SKM-1 treated with dmso at 0.1 percent for 144 hours (cell line): ENCODE measurements around the gene ACBD3.
A peak's percentile ranks its signal among the peaks of the same experiment; 100 is the strongest.
"Not testable (repeated sequence)": the region's sequence is repeated elsewhere in the genome, so short reads cannot be mapped to it uniquely, and the experiment has no call there.

Source experiments
- DNase-seq: peaks from one replicate; lab custom pipeline; 2025; ENCODE audit not compliant: unreplicated experiment; lab: John Stamatoyannopoulos, UW

Gene ACBD3

DNA sequence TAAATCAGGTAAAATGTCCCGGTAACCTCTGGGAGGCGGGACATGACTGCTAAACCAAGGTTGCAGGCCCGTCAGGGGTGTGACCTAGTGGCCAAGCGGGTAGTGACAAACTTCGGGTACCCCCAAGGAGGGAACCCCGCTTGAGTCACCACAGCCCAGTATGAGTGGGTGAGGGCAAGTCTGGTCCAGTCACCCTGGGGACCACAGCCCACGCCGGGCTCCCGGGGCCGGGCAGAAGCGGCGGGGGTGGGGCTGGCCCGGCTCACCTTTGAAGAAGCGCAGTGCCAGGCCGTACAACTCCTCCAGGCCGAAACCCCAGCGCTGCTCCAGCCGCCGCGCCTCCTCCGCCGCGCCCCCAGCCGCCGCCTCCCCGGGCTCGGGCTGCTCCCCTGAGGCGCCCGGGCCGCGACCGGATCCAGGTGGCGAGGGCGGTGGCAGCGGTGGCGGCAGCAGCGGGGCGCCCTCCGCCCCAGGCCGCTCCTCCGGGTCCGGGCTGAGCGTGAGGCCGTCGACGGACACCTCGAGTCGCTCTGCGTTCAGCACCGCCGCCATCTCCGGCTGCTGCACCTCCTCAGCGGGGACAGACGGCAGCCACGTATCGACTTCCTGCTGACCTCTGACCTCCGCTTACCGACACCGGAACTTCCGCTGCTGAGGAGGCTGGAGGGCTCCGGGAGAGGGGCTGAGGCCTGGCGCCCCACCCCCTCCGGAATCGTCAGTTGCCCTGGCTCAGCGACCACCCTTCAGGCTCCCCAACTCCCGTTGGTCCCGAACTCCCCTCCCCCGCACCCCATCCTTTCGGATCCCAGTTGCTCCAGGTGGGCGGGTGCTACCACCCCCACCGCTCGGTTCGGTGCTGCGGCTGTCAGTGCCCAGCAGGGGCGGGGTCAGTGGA lies at the start of gene ACBD3:
TSS of gene ACBD3 (minus strand) at position 618 of the 895 bp plus-strand sequence. CDS start at position 552, 66 bp downstream.
- peak; percentile 88 for DNase-seq

DNA sequence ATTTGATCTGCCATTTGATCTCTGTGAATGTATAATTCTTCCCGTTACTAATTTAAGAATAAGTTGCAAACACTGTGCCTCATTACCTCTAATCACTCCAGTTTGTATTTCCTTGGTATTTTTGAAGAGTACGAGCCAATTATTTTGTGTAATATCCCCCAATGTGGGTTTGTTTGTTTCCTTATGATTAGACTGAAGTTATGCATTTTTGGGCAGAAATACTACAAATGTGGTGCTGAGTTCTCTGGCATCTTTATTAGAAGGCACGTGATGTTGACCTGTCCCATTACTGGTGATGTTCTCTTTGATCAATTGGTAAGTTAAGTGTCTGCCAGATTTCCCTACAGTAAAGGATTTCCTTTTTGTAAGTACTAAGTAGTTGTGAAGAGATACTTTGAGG lies 47.3 kb upstream of the ACBD3 start:
- DNase-seq, result no peak

GRCh38 chr1:226233293-226233692 lies 46.8 kb upstream of the ACBD3 start:
- DNase-seq, result no peak

- DNase-seq, result no peak
Measured at GRCh38 chr1:226226601-226227000, 40.1 kb upstream of the ACBD3 start.

DNA sequence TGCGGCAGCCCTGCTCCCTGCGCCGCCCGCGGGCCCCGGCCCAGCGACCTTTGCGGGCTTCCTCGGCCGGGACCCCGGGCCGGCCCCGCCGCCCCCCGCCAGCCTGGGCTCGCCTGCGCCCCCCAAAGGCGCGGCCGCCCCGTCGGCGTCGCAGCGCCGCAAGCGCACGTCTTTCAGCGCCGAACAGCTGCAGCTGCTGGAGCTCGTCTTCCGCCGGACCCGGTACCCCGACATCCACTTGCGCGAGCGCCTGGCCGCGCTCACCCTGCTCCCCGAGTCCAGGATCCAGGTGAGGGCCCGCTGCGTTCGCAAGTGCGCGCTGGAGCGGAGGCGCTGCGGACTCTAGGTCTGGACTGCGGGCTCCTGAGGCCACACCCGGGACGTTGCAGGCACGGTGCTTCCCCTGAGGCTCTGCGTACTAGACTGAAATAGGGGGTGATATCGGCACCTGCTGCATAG lies 37.3 kb upstream of the ACBD3 start:
- no peak for DNase-seq

- no peak for DNase-seq
Measured at GRCh38 chr1:226223157-226223785, 36.7 kb upstream of the ACBD3 start, which contains the start of gene MIXL1. MIXL1 (plus strand) TSS chr1:226223664; CDS start chr1:226223682, 18 bp downstream.

GRCh38 chr1:226222686-226223085 lies 36.1 kb upstream of the ACBD3 start:
- no peak for DNase-seq

- no peak for DNase-seq
Measured at GRCh38 chr1:226220473-226221189, 34.1 kb upstream of the ACBD3 start.

GRCh38 chr1:226217273-226217672 lies 30.7 kb upstream of the ACBD3 start:
- no peak for DNase-seq

DNA sequence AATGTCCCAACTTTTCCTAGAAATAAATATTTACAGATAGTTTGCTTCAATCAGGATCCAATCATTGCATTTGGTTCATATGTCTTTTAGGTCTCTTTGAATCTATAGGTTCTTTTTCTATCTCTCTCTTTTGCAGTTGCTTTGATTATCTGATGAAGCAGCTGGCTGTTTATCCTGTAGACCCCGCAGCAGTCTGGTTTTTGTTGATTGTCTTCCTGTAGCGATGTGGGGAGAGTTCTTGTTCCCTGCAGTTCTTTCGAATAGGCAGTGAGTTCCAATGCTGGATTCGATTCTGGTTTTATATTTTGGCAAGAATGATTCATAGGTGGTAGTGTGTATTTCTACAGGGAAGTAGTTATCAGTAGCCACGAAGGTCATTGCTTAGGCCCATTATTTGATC lies 29.5 kb upstream of the ACBD3 start:
- no peak for DNase-seq

- no peak for DNase-seq
Measured at GRCh38 chr1:226215239-226215638, 28.7 kb upstream of the ACBD3 start.

DNA sequence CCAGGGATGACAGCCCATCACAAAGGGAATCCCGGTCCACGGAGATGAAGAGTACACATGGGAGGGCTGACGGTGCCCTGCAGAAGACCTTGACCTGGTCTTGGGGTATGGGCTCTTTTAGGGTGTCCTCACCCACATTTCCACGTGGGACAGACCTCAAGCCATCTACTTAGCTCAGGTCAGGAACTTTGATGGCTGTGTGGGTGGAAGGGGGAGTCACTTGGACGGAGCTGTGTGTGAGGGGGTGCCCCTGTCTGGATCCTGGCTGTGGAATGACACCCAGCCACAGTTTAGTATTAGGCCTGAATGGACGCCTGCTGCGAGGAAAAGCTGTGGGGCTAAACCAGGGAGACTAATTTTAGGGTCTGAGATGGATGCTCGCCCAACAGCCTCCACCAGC lies 26.0 kb upstream of the ACBD3 start:
- no peak for DNase-seq

DNA sequence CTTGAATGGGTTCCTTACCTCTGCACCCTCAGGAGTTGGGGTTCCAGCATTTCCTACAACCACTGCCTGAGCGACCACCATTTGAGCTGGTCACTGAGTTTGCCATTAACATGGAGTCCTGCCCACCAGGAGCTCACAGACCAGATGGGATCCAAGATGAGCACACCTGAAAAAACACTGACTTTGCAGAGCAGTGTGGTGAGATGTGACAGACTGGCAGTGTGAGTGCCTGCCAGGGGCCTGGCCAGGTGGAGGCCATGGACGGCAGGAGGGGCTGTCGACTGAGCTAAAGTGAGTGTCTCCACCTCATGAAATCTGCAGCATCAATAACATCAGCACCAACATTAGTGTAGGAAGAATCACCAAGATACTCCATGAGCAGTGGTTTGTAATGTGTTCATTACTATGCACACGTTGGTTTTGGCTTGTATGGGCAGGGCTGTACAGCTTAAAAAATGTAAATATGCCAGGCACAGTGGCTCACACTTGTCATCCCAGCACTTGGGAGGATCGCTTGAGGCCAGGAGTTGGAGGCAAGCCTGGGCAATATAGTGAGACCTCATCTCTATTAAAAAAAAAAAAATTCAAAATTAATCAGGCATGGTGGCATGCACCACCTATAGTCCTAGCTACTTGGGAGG lies 24.8 kb upstream of the ACBD3 start:
- DNase-seq, result no peak

GRCh38 chr1:226210571-226211176 lies 24.1 kb upstream of the ACBD3 start:
- DNase-seq, result no peak

- DNase-seq, result no peak
Measured at GRCh38 chr1:226209307-226210059, 22.9 kb upstream of the ACBD3 start.

DNA sequence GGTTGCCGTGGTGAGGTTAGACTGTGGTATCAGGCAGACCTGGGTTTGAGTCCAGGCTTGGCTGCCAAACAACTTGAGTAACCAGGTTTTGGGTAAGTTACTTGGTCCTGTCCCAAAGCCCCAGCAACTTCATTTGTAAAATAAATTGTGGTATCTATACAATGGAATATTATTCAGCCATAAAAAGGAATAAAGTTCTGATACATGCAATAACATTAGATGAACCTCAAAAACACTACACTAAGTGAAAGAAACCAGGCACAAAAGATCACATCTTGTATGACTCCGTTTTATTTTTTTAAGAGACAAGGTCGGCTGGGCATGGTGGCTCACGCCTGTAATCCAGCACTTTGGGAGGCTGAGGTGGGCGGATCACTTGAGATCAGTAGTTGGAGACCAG lies 20.5 kb upstream of the ACBD3 start:
- DNase-seq, result no peak

DNA sequence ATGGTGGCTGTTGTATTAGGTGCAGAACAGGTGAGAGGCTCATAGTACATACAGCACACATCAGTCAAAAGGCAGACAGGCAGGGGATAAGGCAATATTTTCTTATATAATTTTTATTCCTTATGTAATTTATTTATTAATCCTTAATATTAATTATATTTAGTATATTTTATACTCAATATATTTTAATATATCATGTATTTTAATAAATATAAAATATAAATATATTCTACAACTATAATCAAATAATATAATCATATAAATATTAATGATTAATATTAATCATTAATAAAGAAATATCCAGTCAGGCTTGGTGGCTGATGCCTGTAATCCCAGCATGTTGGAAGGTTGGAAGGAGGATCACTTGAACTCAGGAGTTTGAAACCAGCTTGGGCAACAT lies 17.7 kb upstream of the ACBD3 start:
- DNase-seq, result no peak

DNA sequence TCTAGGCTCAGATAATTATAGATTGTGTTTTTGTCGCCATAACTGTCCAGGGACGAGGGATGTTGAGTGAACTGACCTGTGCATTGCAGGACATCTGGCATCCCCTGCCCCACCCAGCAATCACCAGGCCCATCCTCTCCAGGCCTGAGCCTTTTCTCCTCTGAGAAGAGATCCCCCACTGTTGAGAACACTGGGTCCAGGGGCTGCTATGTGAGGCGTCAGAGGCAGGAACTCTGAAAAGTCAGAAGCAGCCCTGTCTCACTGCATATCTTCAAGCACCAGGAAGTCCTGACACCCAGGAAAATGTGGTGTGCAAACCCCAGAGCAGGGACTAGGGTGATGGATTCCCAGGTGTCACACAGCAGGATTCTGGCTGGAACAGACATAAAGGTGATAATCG lies 17.1 kb upstream of the ACBD3 start:
- DNase-seq, result no peak

DNA sequence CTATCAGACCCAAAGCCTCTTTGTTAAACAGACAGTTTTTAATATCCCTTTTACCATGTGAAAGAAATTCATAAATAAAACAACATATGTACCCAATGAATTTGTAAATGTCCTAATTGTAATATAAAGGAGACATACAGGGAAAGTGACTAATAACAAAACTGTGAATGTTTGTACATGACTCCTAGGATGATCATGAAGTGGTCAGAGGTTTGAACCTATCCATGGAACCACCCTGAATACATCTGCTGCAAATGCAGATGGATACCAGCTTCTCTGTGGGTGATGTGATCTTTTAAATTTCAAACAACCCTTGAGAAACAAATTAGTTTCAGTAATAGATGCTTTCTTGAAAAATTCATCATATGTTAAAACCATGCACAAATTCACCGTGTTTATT lies 16.7 kb upstream of the ACBD3 start:
- DNase-seq, result no peak

DNA sequence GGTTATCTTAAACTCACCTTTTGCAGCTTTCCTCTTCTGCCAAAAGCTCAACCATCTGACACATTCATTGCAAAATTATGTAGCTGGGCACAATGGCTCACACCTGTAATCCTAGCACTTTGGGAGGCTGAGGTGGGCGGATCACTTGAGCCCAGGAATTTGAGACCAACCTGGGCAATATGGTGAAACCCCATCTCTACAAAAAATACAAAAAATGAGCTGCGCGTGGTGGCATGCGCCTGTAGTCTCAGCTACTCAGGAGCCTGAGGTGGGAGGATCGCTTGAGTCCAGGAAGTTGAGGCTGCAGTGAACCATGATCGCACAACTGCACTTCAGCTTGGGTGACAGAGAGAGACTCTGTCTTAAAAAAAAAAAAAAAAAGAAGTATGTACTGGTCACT lies 16.1 kb upstream of the ACBD3 start:
- DNase-seq, result not testable (repeated sequence)
